Breast epithelium (tissue), 4 donors: ENCODE data around the gene RANBP1. TPM values are rescaled to one million over a fixed set of nuclear protein-coding genes. Genes with fewer than 3 reads are reported as not detected.

Experiments used
- DNase-seq, 2 donors: peaks; one replicate each; pipeline ENCODE4 v3.0.0-alpha.2; 2019; ENCODE audit warnings: low spot score in 2 of 2
- H3K27ac ChIP-seq, 2 donors: fragments of 200-600 bp; sonication (generic) in 1 of 2; one replicate each; pipeline ENCODE4 v1.5.1; 2016 to 2019; ENCODE audit warnings: mild to moderate bottlenecking in 1 of 2
- H3K27me3 ChIP-seq, 2 donors: fragments of 200-600 bp; sonication (generic) in 1 of 2; one replicate each; pipeline versions ENCODE4 v1.5.1 to v1.6.0; 2017 to 2019; ENCODE audit warnings: control low read depth in 1 of 2, mild to moderate bottlenecking in 1 of 2
- H3K36me3 ChIP-seq: fragments of 200-600 bp; one replicate; pipeline ENCODE4 v1.5.1; 2019
- H3K4me1 ChIP-seq, 2 donors: fragments of 200-600 bp; sonication (generic); one replicate each; pipeline ENCODE4 v1.5.1; 2016 to 2019; ENCODE audit warnings: control low read depth in 1 of 2
- H3K4me3 ChIP-seq, 3 donors: fragments of 200-600 bp; sonication (generic); 1 replicate in 2 of 3; 2 replicates in 1 of 3; pipeline ENCODE4 v1.5.1; 2016 to 2019; ENCODE audit warnings: mild to moderate bottlenecking in 3 of 3, moderate library complexity in 2 of 3
- H3K9me3 ChIP-seq, 2 donors: fragments of 200-600 bp; sonication (generic) in 1 of 2; one replicate each; pipeline ENCODE4 v1.5.1; 2016 to 2019; ENCODE audit warnings: control low read depth in 1 of 2
- CTCF ChIP-seq, 3 donors: fragments of 450-650 bp; IDR thresholded peaks; one replicate each; pipeline ENCODE4 v1.5.1; 2016 to 2017; ENCODE audit warnings: antibody characterized with exemption in 3 of 3, mild to moderate bottlenecking in 3 of 3, moderate library complexity in 3 of 3
- POLR2A ChIP-seq: fragments of 450-650 bp; IDR thresholded peaks from one replicate; pipeline ENCODE4 v1.6.1; 2016; ENCODE audit warnings: antibody characterized with exemption, mild to moderate bottlenecking, moderate library complexity
- POLR2AphosphoS5 ChIP-seq, 3 donors: sonication (generic); formaldehyde crosslinking; IDR thresholded peaks; one replicate each; pipeline ENCODE4 v1.6.1; 2017; ENCODE audit warnings: antibody characterized with exemption in 3 of 3
- intact Hi-C: fragments of 100-400 bp; cut with DNase I; formaldehyde crosslinking; loops from one replicate; pipeline ENCODE4 v1.15.1; 2023; ENCODE audit warnings: low total_unique reads
- total RNA-seq, 3 donors: library from RNA; depleted of rRNA; stranded (reverse); fragments of >200 nt; gene quantifications; one replicate each; pipeline ENCODE4 v1.1.0, GENCODE V29; 2016

Gene RANBP1
- total RNA-seq, 3 donors from 2014 or later: 131 to 202 (median 146) TPM

GRCh38 chr22:20143883-20144665 is 28.2 kb downstream of the RANBP1 start:
- Histone ChIP-seq H3K4me1 (no peaks in the 10 kb centered on the region), H3K9me3 (no peaks in the 10 kb centered on the region), H3K4me3 (no peak overlapping the region), H3K27me3 (no peaks in the 10 kb centered on the region), H3K36me3 (no peaks in the 10 kb centered on the region), H3K27ac (no peak overlapping the region)
- TF ChIP-seq POLR2A: no peak
- TF ChIP-seq POLR2AphosphoS5 (IDR thresholded peaks at IDR 0.05): no peak
- no peak for TF ChIP-seq CTCF (IDR thresholded peaks at IDR 0.05)
- DNase-seq: no peak
- intact Hi-C loops: no loop called here

GRCh38 chr22:20145206-20145831 is 29.4 kb downstream of the RANBP1 start:
- H3K27ac ChIP-seq: no peak overlapping the region
- H3K4me1 ChIP-seq: no peaks in the 10 kb centered on the region
- no peaks in the 10 kb centered on the region for H3K36me3 ChIP-seq
- H3K4me3 ChIP-seq: no peak overlapping the region
- TF ChIP-seq CTCF (IDR thresholded peaks at IDR 0.05) (no peak), POLR2A (no peak), POLR2AphosphoS5 (IDR thresholded peaks at IDR 0.05) (no peak)
- intact Hi-C loops: no loop called here
- H3K27me3 ChIP-seq: no peaks in the 10 kb centered on the region
- H3K9me3 ChIP-seq: no peaks in the 10 kb centered on the region
- no peak for DNase-seq

GRCh38 chr22:20145832-20146223 is 29.9 kb downstream of the RANBP1 start:
- H3K36me3 ChIP-seq: no peaks in the 10 kb centered on the region

GRCh38 chr22:20146777-20147176 is 30.9 kb downstream of the RANBP1 start:
- Histone ChIP-seq H3K4me1 (no peaks in the 10 kb centered on the region), H3K4me3 (no peak overlapping the region), H3K36me3 (no peaks in the 10 kb centered on the region), H3K27ac (no peak overlapping the region), H3K9me3 (no peaks in the 10 kb centered on the region), H3K27me3 (no peaks in the 10 kb centered on the region)
- no peak for DNase-seq
- TF ChIP-seq POLR2A (no peak), POLR2AphosphoS5 (IDR thresholded peaks at IDR 0.05) (no peak), CTCF (IDR thresholded peaks at IDR 0.05) (no peak)
- intact Hi-C loops: no loop called here

More at GRCh38 chr22:20145832-20146223, 29.9 kb downstream of the RANBP1 start:
- no peaks in the 10 kb centered on the region for H3K27me3 ChIP-seq
- H3K4me3 ChIP-seq: no peak overlapping the region
- H3K9me3 ChIP-seq: no peaks in the 10 kb centered on the region
- no peaks in the 10 kb centered on the region for H3K4me1 ChIP-seq
- no peak overlapping the region for H3K27ac ChIP-seq
- no peak for DNase-seq
- intact Hi-C loops: no loop called here
- TF ChIP-seq POLR2AphosphoS5 (IDR thresholded peaks at IDR 0.05) (no peak), POLR2A (no peak), CTCF (IDR thresholded peaks at IDR 0.05) (no peak)
